HG02759 (cell line): ENCODE data around the gene TUBA1A.
"Not testable (repeated sequence)": the region's sequence is repeated elsewhere in the genome, so short reads cannot be mapped to it uniquely, and the experiment has no call there.

ENCODE experiments used
- ATAC-seq: cut with Tn5 transposase; IDR thresholded peaks from one replicate; pipeline ENCODE4 v1.9.1; 2021; ENCODE audit warnings: mild to moderate bottlenecking, moderate library complexity; ENCODE audit not compliant: unreplicated experiment

The TUBA1A gene

GRCh38 chr12:49160399-49160798, 28.5 kb downstream of the TUBA1A start:
- ATAC-seq: no peak

GRCh38 chr12:49154221-49154620, 34.7 kb downstream of the TUBA1A start:
- no peak for ATAC-seq

GRCh38 chr12:49147384-49147783, 41.5 kb downstream of the TUBA1A start:
- no peak for ATAC-seq

GRCh38 chr12:49146406-49146805, 42.5 kb downstream of the TUBA1A start:
- ATAC-seq: no peak

GRCh38 chr12:49144384-49144783, 44.5 kb downstream of the TUBA1A start:
- ATAC-seq: no peak

GRCh38 chr12:49138999-49139398, 49.9 kb downstream of the TUBA1A start:
- no peak for ATAC-seq

GRCh38 chr12:49138587-49138986, 50.3 kb downstream of the TUBA1A start:
- ATAC-seq: no peak

GRCh38 chr12:49137476-49137875, 51.4 kb downstream of the TUBA1A start:
- ATAC-seq: no peak

- not testable (repeated sequence) for ATAC-seq
Measured at GRCh38 chr12:49136997-49137396, 51.9 kb downstream of the TUBA1A start.
